Activated CD4-positive, alpha-beta memory T cell treated with anti-CD3 and anti-CD28 coated beads, Interleukin-2, amount 10 ng/mL, durations not matched to agents 7 days and 5 days (primary cell): ENCODE data around the gene TTLL5. TPM values are rescaled to one million over a fixed set of nuclear protein-coding genes. Genes with fewer than 3 reads are reported as not detected.

ENCODE experiments used
- CTCF ChIA-PET: fragments of 350-600 bp; sonication (Branson Sonifier 250); formaldehyde crosslinking; loops from one replicate; lab custom pipeline; 2021; ENCODE audit warnings: antibody characterized with exemption, inconsistent platforms; lab: Charles Lee
- POLR2A ChIA-PET: fragments of 350-600 bp; sonication (Branson Sonifier 250); formaldehyde crosslinking; loops from one replicate; lab custom pipeline; 2021; ENCODE audit warnings: antibody characterized with exemption; lab: Charles Lee
- DNase-seq: peaks from one replicate; pipeline ENCODE4 v3.0.0-alpha.2; 2020
- H3K27ac Mint-ChIP-seq: one replicate; pipeline ENCODE4 v1.8.0; 2021; ENCODE audit warnings: mild to moderate bottlenecking, mixed read lengths
- H3K27me3 Mint-ChIP-seq: one replicate; pipeline ENCODE4 v1.8.0; 2021; ENCODE audit warnings: mixed read lengths
- H3K36me3 Mint-ChIP-seq: one replicate; pipeline ENCODE4 v1.8.0; 2021; ENCODE audit warnings: low read depth, mixed read lengths
- H3K4me1 Mint-ChIP-seq: one replicate; pipeline ENCODE4 v1.8.0; 2021; ENCODE audit warnings: mixed read lengths
- H3K4me3 Mint-ChIP-seq: one replicate; pipeline ENCODE4 v1.8.0; 2021; ENCODE audit warnings: mild to moderate bottlenecking, mixed read lengths
- H3K9me3 Mint-ChIP-seq: one replicate; pipeline ENCODE4 v1.8.0; 2021; ENCODE audit warnings: mixed read lengths
- total RNA-seq, 2 experiments: library from RNA; stranded (reverse); gene quantifications; one replicate each; pipeline ENCODE4 v1.2.3, GENCODE V29; 2021

Gene TTLL5
- total RNA-seq, 2 experiments from 2014 or later, result 30.6 to 33.1 TPM

DNA sequence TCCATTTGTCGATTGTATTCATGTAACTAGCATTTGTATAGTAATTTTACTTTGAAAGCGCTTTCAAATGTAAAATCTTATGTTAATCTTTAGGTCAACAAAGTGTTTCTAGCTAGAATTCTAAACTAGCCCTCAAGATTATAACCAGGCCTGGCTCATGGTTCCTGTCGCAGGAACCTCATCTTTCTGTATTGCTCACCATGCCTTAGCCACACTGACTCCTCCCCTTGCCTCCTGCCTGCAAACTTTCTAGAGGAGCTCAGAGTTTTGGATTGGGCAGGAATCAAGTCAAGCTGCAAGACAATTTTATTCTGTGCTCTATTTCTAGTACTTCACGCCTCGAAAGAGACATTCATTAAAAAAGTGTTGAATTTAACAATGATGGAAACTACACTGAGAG is 220.9 kb downstream of the TTLL5 start:
- no peaks in the 10 kb centered on the region for H3K9me3 Mint-ChIP-seq
- peaks cover 6% of the 10 kb centered on the region for H3K36me3 Mint-ChIP-seq
- no peak for DNase-seq
- peaks cover 20% of the 10 kb centered on the region for H3K4me1 Mint-ChIP-seq
- no peak overlapping the region for H3K4me3 Mint-ChIP-seq
- no peak overlapping the region for H3K27ac Mint-ChIP-seq
- H3K27me3 Mint-ChIP-seq, result no peaks in the 10 kb centered on the region
- CTCF ChIA-PET, result interaction anchor here (0.7 to 2.9 kb wide), 2 partner anchors 101 to 173 kb away, joined by 3 to 7 read pairs; no protein-coding TSS in a partner anchor
- POLR2A ChIA-PET, result no interaction called here

GRCh38 chr14:75884198-75884611 is 223.2 kb downstream of the TTLL5 start:
- no peak overlapping the region for H3K27ac Mint-ChIP-seq
- CTCF ChIA-PET, result interaction anchor here (0.9 to 1.0 kb wide), 2 partner anchors 9 to 22 kb away, joined by 3 to 4 read pairs; no protein-coding TSS in a partner anchor
- H3K4me1 Mint-ChIP-seq, result peaks cover 7% of the 10 kb centered on the region
- peaks cover 6% of the 10 kb centered on the region for H3K36me3 Mint-ChIP-seq
- H3K9me3 Mint-ChIP-seq, result no peaks in the 10 kb centered on the region
- no peak for DNase-seq
- no peak overlapping the region for H3K4me3 Mint-ChIP-seq
- no peaks in the 10 kb centered on the region for H3K27me3 Mint-ChIP-seq
- POLR2A ChIA-PET, result no interaction called here

DNA sequence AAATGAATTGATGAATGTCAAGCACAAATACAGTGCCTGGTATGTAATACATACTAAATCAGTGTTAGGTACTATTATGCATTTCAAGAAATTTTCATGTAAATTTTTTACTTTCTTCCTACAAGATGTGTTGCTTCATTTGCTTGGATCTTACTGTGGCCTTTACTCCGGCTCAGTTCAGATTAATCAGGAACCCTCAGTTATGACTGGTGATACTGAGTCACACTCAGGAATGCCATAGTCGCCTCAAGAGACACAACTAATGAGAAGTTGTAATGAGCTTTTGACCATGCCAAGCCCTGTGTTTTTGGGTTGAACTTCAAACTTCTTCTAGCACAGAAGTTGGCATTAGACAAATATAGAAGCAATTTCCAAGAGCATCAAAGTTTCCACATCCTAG is 224.8 kb downstream of the TTLL5 start:
- no peaks in the 10 kb centered on the region for H3K9me3 Mint-ChIP-seq
- H3K4me3 Mint-ChIP-seq, result no peak overlapping the region
- peaks cover 6% of the 10 kb centered on the region for H3K36me3 Mint-ChIP-seq
- H3K27ac Mint-ChIP-seq, result no peak overlapping the region
- POLR2A ChIA-PET, result no interaction called here
- no peak for DNase-seq
- CTCF ChIA-PET, result no interaction called here
- peaks cover 6% of the 10 kb centered on the region for H3K4me1 Mint-ChIP-seq
- H3K27me3 Mint-ChIP-seq, result no peaks in the 10 kb centered on the region

- Mint-ChIP-seq H3K27me3 (no peaks in the 10 kb centered on the region), H3K4me3 (no peak overlapping the region), H3K4me1 (peaks cover 4% of the 10 kb centered on the region), H3K36me3 (peaks cover 9% of the 10 kb centered on the region), H3K9me3 (no peaks in the 10 kb centered on the region), H3K27ac (no peak overlapping the region)
- DNase-seq, result no peak
- CTCF ChIA-PET, result no interaction called here
- POLR2A ChIA-PET, result no interaction called here
Observed at GRCh38 chr14:75886636-75887348, 225.7 kb downstream of the TTLL5 start.

DNA sequence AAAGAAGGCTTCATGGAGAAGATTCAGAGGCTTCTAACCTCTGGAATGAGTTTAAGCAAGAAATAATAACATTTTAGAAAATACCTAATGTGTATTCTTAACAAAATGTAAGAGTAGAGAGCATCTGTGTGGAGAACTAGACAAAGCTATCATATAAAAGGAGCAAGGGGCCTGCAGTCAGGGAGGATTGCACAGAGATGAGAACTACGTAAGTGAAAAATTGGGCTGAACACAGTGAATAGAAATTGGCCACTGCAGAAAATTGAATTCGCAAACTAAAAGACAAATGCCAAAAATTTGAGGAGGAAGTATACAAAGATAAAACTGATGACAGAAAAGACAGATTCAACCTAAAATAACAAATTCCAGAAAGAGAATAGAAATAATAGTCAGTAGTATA is 227.9 kb downstream of the TTLL5 start:
- no peaks in the 10 kb centered on the region for H3K4me1 Mint-ChIP-seq
- POLR2A ChIA-PET, result no interaction called here
- H3K9me3 Mint-ChIP-seq, result no peaks in the 10 kb centered on the region
- CTCF ChIA-PET, result interaction anchor here (0.9 kb wide), 1 partner anchor 17 kb away, joined by 4 read pairs; no protein-coding TSS in a partner anchor
- no peaks in the 10 kb centered on the region for H3K27me3 Mint-ChIP-seq
- H3K27ac Mint-ChIP-seq, result no peak overlapping the region
- H3K4me3 Mint-ChIP-seq, result no peak overlapping the region
- DNase-seq, result no peak
- H3K36me3 Mint-ChIP-seq, result peaks cover 5% of the 10 kb centered on the region

DNA sequence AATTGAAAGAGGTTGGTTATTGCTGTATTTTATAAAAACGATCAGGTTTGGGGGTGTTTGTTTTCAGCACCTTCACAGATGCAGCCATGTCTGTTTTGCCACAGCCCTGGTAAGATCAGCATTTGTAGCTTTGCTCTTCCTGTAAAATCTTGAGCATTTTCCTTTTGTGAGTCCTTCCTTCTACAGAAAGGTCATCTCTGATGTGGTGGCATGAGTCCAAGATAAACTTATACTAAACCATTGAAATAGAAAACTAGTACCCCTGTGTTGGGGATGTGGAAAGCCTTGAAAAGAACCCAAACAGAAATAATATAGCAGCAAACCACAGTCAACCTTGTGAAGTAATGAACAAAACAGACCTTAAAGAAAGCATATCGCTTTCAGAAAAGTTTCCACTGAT is 235.3 kb downstream of the TTLL5 start:
- H3K4me3 Mint-ChIP-seq, result no peak overlapping the region
- no peaks in the 10 kb centered on the region for H3K27me3 Mint-ChIP-seq
- DNase-seq, result no peak
- no peaks in the 10 kb centered on the region for H3K9me3 Mint-ChIP-seq
- ChIA-PET POLR2A (no interaction called here), CTCF (interaction anchor here (5.3 kb wide), 1 partner anchor 10 kb away, joined by 21 read pairs; no protein-coding TSS in a partner anchor)
- no peak overlapping the region for H3K27ac Mint-ChIP-seq
- H3K4me1 Mint-ChIP-seq, result no peaks in the 10 kb centered on the region
- peaks cover under 1% of the 10 kb centered on the region for H3K36me3 Mint-ChIP-seq

GRCh38 chr14:75904311-75904710 is 243.3 kb downstream of the TTLL5 start:
- Mint-ChIP-seq H3K27ac (no peak overlapping the region), H3K27me3 (no peaks in the 10 kb centered on the region), H3K4me1 (no peaks in the 10 kb centered on the region), H3K36me3 (no peaks in the 10 kb centered on the region), H3K9me3 (no peaks in the 10 kb centered on the region), H3K4me3 (no peak overlapping the region)
- no peak for DNase-seq
- CTCF ChIA-PET, result no interaction called here
- POLR2A ChIA-PET, result no interaction called here

DNA sequence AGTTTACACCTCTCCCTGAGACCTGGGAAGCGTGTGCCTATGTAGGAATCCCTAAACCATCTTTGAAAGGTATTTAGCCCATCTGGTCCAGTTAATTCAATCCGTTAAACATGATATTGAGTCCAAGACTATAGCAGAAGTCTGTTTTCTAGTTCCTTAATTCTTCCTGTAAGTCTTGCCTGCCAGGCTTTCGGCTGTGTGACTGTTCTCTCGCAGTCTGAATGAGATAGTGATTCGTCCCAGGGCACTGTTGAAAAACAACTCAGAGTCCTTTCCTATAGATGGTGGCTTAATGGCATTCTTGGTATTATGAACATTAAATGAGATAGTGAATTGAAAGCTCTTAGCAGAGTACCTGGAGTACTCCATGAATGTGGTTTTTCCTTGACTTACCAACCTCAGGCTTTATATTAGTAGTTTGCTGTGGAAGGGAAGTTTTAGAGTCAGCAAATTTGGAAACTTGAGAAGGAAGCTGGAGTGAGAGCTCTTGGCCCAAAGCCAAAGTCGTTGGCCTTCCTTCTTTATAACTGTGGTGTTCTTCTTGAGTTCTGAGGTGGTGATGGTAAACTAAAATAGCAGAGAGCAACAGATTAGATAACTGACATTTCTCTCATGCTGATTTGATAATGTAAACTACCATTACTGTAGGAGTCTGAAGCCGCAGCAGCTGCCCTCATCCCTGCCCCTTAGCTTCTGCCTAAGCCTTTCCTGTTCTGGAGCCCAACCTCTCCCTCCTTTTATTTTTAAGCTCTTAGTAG is 244.3 kb downstream of the TTLL5 start:
- ChIA-PET POLR2A (no interaction called here), CTCF (interaction anchor here (0.8 to 4.1 kb wide), 10 partner anchors 10 to 196 kb away, joined by 3 to 74 read pairs (median 5); partner anchors contain the start of genes IFT43 and TGFB3)
- Mint-ChIP-seq H3K4me1 (no peaks in the 10 kb centered on the region), H3K9me3 (no peaks in the 10 kb centered on the region), H3K36me3 (no peaks in the 10 kb centered on the region), H3K4me3 (no peak overlapping the region), H3K27ac (no peak overlapping the region), H3K27me3 (no peaks in the 10 kb centered on the region)
- no peak for DNase-seq

DNA sequence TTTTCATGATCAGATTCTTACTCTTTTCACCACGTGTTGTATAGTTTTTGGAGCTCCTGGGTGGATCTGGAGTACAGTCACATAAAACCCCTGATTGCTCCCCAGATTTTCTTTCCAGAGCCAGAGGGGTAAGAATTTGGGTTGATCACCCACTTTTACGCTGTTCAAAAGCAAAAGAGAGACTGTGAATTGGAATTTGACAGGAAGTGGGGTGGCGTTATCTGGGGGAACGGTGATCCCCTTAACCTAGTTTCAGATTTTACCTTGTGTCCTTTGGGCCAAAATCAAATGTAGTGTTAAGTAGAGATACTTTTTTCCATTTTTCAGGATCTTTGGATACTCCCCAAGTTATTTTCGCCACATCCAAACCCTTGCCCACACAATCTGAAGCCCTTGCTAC is 245.2 kb downstream of the TTLL5 start:
- CTCF ChIA-PET, result interaction anchor here (0.5 to 4.1 kb wide), 33 partner anchors 10 to 539 kb away, joined by 3 to 74 read pairs (median 4); partner anchors contain the start of genes IFT43 and TGFB3

DNA sequence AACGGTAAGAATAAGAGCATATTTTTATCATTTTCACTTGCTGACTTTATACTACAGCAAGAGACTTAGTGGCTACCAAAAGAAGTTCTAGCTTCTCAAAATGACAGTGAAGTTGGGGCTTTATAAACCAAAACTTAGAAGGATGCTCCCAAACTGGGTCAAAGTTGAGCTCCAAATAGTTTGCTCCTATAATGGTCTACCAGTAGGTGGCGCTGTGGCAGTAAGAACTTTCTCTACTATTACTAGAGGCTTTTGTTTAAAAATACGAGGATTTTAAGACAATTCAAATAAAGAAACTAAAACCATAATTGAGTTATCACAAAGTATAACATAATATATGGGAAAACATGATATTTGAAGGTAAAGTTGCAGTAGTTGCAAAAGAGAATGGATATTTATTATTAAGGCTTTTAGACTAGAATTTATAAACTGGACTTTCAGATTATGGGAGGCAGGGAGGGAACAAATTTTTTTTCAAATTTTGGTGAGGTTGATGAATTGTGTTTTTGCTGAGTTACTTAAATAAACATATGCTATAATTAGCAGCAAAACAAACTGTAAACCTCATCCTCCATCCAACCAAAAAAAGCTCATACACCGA is 245.7 kb downstream of the TTLL5 start:
- Mint-ChIP-seq H3K36me3 (no peaks in the 10 kb centered on the region), H3K4me3 (no peak overlapping the region), H3K27me3 (no peaks in the 10 kb centered on the region), H3K4me1 (no peaks in the 10 kb centered on the region), H3K9me3 (no peaks in the 10 kb centered on the region), H3K27ac (no peak overlapping the region)
- CTCF ChIA-PET, result interaction anchor here (0.5 to 4.1 kb wide), 34 partner anchors 10 to 538 kb away, joined by 3 to 74 read pairs (median 4); partner anchors contain the start of genes IFT43 and TGFB3
- DNase-seq, result peak; percentile 67
- POLR2A ChIA-PET, result no interaction called here

More for the DNA sequence above, 245.2 kb downstream of the TTLL5 start:
- Mint-ChIP-seq H3K27me3 (no peaks in the 10 kb centered on the region), H3K4me1 (no peaks in the 10 kb centered on the region), H3K27ac (no peak overlapping the region), H3K4me3 (no peak overlapping the region), H3K36me3 (no peaks in the 10 kb centered on the region), H3K9me3 (no peaks in the 10 kb centered on the region)
- POLR2A ChIA-PET, result no interaction called here
- DNase-seq, result no peak

GRCh38 chr14:75907756-75908359 is 246.8 kb downstream of the TTLL5 start:
- H3K4me1 Mint-ChIP-seq, result no peaks in the 10 kb centered on the region
- no peaks in the 10 kb centered on the region for H3K9me3 Mint-ChIP-seq
- DNase-seq, result no peak
- no peaks in the 10 kb centered on the region for H3K27me3 Mint-ChIP-seq
- no peak overlapping the region for H3K27ac Mint-ChIP-seq
- no peak overlapping the region for H3K4me3 Mint-ChIP-seq
- POLR2A ChIA-PET, result no interaction called here
- CTCF ChIA-PET, result interaction anchor here (0.9 to 4.1 kb wide), 6 partner anchors 9 to 79 kb away, joined by 3 to 74 read pairs (median 9); partner anchors contain the start of gene TGFB3
- H3K36me3 Mint-ChIP-seq, result no peaks in the 10 kb centered on the region

- H3K36me3 Mint-ChIP-seq, result no peaks in the 10 kb centered on the region
Observed at GRCh38 chr14:75909630-75910029, 248.6 kb downstream of the TTLL5 start.

More at GRCh38 chr14:75909630-75910029, 248.6 kb downstream of the TTLL5 start:
- H3K27me3 Mint-ChIP-seq, result no peaks in the 10 kb centered on the region
- no peaks in the 10 kb centered on the region for H3K9me3 Mint-ChIP-seq
- no peak overlapping the region for H3K27ac Mint-ChIP-seq
- DNase-seq, result no peak
- POLR2A ChIA-PET, result no interaction called here
- no peak overlapping the region for H3K4me3 Mint-ChIP-seq
- H3K4me1 Mint-ChIP-seq, result no peaks in the 10 kb centered on the region
- CTCF ChIA-PET, result no interaction called here
